Activated naive CD8-positive, alpha-beta T cell treated with anti-CD3 and anti-CD28 coated beads, Interleukin-2, amount 50 U/mL, for 24 hours (primary cell): Measurements from ENCODE around the gene USP50.
A peak's percentile ranks its signal among the peaks of the same experiment; 100 is the strongest.

ENCODE experiments used
- ATAC-seq: fragments of 150-1000 bp; cut with Tn5 transposase; one replicate; pipeline ENCODE4 v1.10.0; 2021
- DNase-seq: peaks from one replicate; pipeline ENCODE4 v3.0.0; 2021
- H3K27ac Mint-ChIP-seq: one replicate; pipeline ENCODE4 v1.8.0; 2021; ENCODE audit warnings: mild to moderate bottlenecking, mixed read lengths
- H3K27me3 Mint-ChIP-seq: one replicate; pipeline ENCODE4 v1.8.0; 2021; ENCODE audit warnings: mixed read lengths
- H3K36me3 Mint-ChIP-seq: one replicate; pipeline ENCODE4 v1.8.0; 2021; ENCODE audit warnings: low read depth, mixed read lengths
- H3K4me1 Mint-ChIP-seq: one replicate; pipeline ENCODE4 v1.8.0; 2021; ENCODE audit warnings: mixed read lengths
- H3K4me3 Mint-ChIP-seq: one replicate; pipeline ENCODE4 v1.8.0; 2021; ENCODE audit warnings: mild to moderate bottlenecking, moderate library complexity, mixed read lengths
- H3K9me3 Mint-ChIP-seq: one replicate; pipeline ENCODE4 v1.8.0; 2021; ENCODE audit warnings: mixed read lengths

USP50 gene

GRCh38 chr15:50484781-50485180, 61.7 kb downstream of the USP50 start:
- H3K9me3 Mint-ChIP-seq = no peaks in the 10 kb centered on the region
- no peak overlapping the region for H3K4me3 Mint-ChIP-seq
- no peaks in the 10 kb centered on the region for H3K27me3 Mint-ChIP-seq
- peaks cover 34% of the 10 kb centered on the region for H3K4me1 Mint-ChIP-seq
- peak; percentile 29 for ATAC-seq
- H3K27ac Mint-ChIP-seq = no peak overlapping the region
- no peak for DNase-seq
- H3K36me3 Mint-ChIP-seq = peaks cover 56% of the 10 kb centered on the region

- Mint-ChIP-seq H3K27me3 (no peaks in the 10 kb centered on the region), H3K9me3 (no peaks in the 10 kb centered on the region), H3K4me1 (peaks cover 5% of the 10 kb centered on the region), H3K36me3 (peaks cover 44% of the 10 kb centered on the region), H3K27ac (no peak overlapping the region), H3K4me3 (no peak overlapping the region)
- DNase-seq (no peak), ATAC-seq (no peak)
Measured at GRCh38 chr15:50476143-50476542, 70.3 kb downstream of the USP50 start.

DNA sequence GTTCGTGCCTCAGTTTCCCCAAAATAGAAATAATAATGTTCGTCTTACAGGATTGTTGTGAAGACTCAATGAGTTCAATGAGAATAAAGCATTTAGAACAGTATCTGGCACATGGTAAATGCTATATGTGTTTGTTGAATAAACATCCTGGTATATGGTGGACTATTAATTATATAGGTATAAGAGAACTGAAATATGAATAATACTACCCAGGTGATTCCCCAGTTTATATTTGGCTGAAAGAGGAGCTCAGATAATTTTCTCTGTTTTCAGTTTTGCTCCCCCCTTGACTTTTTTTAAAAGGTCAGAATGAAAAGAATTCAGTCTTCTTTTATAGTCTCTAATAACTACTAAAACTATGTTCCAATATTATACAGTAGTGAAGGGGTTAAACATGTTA, 75.4 kb downstream of the USP50 start:
- no peak for DNase-seq
- no peak overlapping the region for H3K4me3 Mint-ChIP-seq
- H3K27me3 Mint-ChIP-seq = no peaks in the 10 kb centered on the region
- peaks cover 26% of the 10 kb centered on the region for H3K36me3 Mint-ChIP-seq
- no peak overlapping the region for H3K27ac Mint-ChIP-seq
- no peaks in the 10 kb centered on the region for H3K9me3 Mint-ChIP-seq
- peaks cover 2% of the 10 kb centered on the region for H3K4me1 Mint-ChIP-seq
- no peak for ATAC-seq

DNA sequence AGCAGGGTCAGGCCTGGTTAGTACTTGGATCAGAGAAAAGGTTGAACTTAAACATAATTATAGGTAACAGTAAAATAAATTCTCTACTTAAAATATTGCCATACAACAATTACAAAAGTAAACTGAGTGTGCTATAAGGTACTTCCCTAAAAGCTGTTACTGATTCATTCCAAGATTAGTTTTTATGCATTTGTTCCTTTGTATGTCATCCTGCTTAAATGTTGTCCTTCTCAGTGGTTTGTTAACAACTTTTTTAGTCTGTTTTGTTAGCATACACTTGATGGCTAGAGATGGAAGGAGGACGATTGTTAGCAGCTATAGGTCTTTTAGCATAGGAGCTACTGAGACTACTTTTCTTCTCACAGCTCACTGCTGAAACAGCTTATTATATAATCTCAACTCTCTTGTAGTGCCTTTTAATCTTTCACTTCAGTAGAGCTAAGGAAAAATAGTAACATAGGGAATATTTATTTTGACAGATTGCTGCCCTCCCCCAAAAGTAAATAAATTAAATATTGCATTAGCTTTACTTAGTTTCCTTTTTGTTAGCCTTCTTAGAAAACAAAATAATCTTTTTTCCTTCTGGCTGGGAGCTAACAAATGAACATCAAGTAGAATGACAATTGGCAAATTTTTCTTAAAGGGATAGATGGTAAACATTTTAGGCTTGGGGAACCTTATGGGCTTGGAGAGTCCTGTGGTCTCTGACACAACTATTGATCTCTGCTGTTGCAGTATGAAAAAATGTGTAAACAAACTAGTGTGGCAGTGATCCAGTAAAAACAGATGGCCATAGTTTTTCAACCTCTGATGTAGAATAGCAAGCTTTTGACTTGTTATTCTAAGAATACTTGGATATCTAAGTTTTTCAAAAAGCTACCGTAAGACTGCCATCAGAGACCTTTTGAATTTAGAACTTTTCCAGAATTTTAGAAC, 82.8 kb downstream of the USP50 start:
- no peak for DNase-seq
- ATAC-seq = no peak
- Mint-ChIP-seq H3K27ac (peak overlapping the region; percentile 38), H3K27me3 (no peaks in the 10 kb centered on the region), H3K36me3 (peaks cover 30% of the 10 kb centered on the region), H3K4me3 (no peak overlapping the region), H3K4me1 (peaks cover 30% of the 10 kb centered on the region), H3K9me3 (no peaks in the 10 kb centered on the region)

DNA sequence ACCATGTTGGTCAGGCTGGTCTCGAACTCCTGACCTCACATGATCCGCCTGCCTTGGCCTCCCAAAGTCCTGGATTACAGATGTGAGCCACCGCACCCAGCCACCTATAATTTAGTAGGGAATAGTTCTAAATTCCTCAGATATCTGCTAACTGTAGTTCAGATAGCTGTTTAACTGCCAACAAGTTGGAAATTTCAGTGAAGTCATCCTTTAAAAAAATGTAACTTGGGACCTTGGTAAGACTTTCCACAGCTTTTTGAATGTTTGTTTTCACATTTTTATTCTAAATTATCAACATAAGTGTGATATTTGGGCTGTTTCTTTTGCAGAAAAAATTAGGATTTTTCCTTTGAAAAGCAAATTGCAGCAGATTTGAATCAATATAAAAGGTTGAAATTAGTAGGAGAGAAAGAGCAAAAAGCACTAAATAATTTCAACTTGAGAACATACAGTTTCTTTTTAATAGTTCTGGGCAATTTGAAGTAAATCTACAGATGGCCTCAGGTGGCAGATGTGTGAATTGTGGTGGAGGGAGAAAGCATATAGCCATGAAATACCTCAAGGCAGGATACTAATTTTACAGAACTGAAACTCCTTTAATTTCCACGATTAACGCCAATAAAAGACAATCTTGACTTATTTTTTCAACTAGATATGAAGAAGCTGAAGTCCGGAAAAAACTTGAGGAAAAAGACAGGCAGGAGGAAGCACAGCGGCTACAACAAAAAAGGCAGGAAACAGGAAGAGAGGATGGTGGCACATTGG, 87.9 kb downstream of the USP50 start:
- H3K27ac Mint-ChIP-seq = peak overlapping the region; percentile 22
- no peak for ATAC-seq
- H3K9me3 Mint-ChIP-seq = no peaks in the 10 kb centered on the region
- H3K4me1 Mint-ChIP-seq = peaks cover 19% of the 10 kb centered on the region
- no peaks in the 10 kb centered on the region for H3K27me3 Mint-ChIP-seq
- no peak overlapping the region for H3K4me3 Mint-ChIP-seq
- no peak for DNase-seq
- peaks cover 45% of the 10 kb centered on the region for H3K36me3 Mint-ChIP-seq

- H3K4me1 Mint-ChIP-seq = no peaks in the 10 kb centered on the region
- no peaks in the 10 kb centered on the region for H3K9me3 Mint-ChIP-seq
- H3K36me3 Mint-ChIP-seq = peaks cover 31% of the 10 kb centered on the region
- no peak for DNase-seq
- H3K27me3 Mint-ChIP-seq = no peaks in the 10 kb centered on the region
- no peak overlapping the region for H3K27ac Mint-ChIP-seq
- ATAC-seq = no peak
- H3K4me3 Mint-ChIP-seq = no peak overlapping the region
Measured at GRCh38 chr15:50452927-50453326, 93.5 kb downstream of the USP50 start.
